CD4-positive, alpha-beta T cell (primary cell): Measurements from ENCODE around the gene RIMOC1. TPM values are rescaled to one million over a fixed set of nuclear protein-coding genes. Genes with fewer than 3 reads are reported as not detected.

Experiments
- ATAC-seq: fragments of 200-7000 bp; cut with Tn5 transposase; one replicate; pipeline ENCODE4 v1.10.0; 2022; ENCODE audit warnings: mild to moderate bottlenecking; ENCODE audit not compliant: poor library complexity
- CTCF ChIA-PET: fragments of 350-600 bp; sonication (Branson Sonifier 250); formaldehyde crosslinking; loops from one replicate; lab custom pipeline; 2021; ENCODE audit warnings: antibody characterized with exemption, inconsistent platforms; lab: Charles Lee
- POLR2A ChIA-PET: fragments of 350-600 bp; sonication (Branson Sonifier 250); formaldehyde crosslinking; loops from one replicate; lab custom pipeline; 2021; ENCODE audit warnings: antibody characterized with exemption, inconsistent platforms; lab: Charles Lee
- DNase-seq, 14 experiments: peaks; one replicate each; pipeline ENCODE4 v3.0.0-alpha.2; 2013 to 2020; ENCODE audit warnings: mixed read lengths in 2 of 14
- H3K27ac ChIP-seq, 2 donors: one replicate each; pipeline versions ENCODE4 v1.5.1 to v1.7.0; 2013; ENCODE audit warnings: low read length in 2 of 2, low read depth in 1 of 2, mild to moderate bottlenecking in 1 of 2
- H3K27me3 ChIP-seq, 2 experiments: 1 replicate in 1 of 2; 2 replicates in 1 of 2; pipeline versions ENCODE4 v1.6.1 to v1.7.0; 2013; ENCODE audit warnings: low read length in 2 of 2, control low read depth in 1 of 2, mild to moderate bottlenecking in 1 of 2, moderate library complexity in 1 of 2; ENCODE audit not compliant: insufficient read depth in 2 of 2, control insufficient read depth in 1 of 2
- H3K36me3 ChIP-seq: one replicate; pipeline ENCODE4 v1.6.1; 2013; ENCODE audit warnings: low read length, control low read depth; ENCODE audit not compliant: insufficient read depth
- H3K4me1 ChIP-seq: one replicate; pipeline ENCODE4 v1.6.1; 2013; ENCODE audit warnings: low read length, control low read depth; ENCODE audit not compliant: insufficient read depth
- H3K4me3 ChIP-seq: one replicate; pipeline ENCODE4 v1.5.1; 2013; ENCODE audit warnings: mild to moderate bottlenecking, low read length, moderate library complexity
- H3K9me3 ChIP-seq, 2 experiments: 1 replicate in 1 of 2; 2 replicates in 1 of 2; pipeline versions ENCODE4 v1.6.1 to v1.7.0; 2013; ENCODE audit warnings: low read length in 2 of 2, mild to moderate bottlenecking in 2 of 2, control low read depth in 1 of 2, moderate library complexity in 1 of 2; ENCODE audit not compliant: control insufficient read depth in 1 of 2, insufficient read depth in 1 of 2
- H3K27ac Mint-ChIP-seq: one replicate; pipeline ENCODE4 v1.8.0; 2020; ENCODE audit warnings: mixed read lengths
- H3K27me3 Mint-ChIP-seq: one replicate; pipeline ENCODE4 v1.8.0; 2021; ENCODE audit warnings: mixed read lengths
- H3K36me3 Mint-ChIP-seq: one replicate; pipeline ENCODE4 v1.8.0; 2021; ENCODE audit warnings: low read depth, mixed read lengths
- H3K4me1 Mint-ChIP-seq: one replicate; pipeline ENCODE4 v1.8.0; 2021; ENCODE audit warnings: low read depth, mixed read lengths
- H3K4me3 Mint-ChIP-seq: one replicate; pipeline ENCODE4 v1.8.0; 2020; ENCODE audit warnings: mild to moderate bottlenecking, mixed read lengths
- H3K9me3 Mint-ChIP-seq: one replicate; pipeline ENCODE4 v1.8.0; 2020; ENCODE audit warnings: mixed read lengths
- CTCF ChIP-seq: fragments of 200-600 bp; IDR thresholded peaks from one replicate; pipeline ENCODE4 v1.8.0; 2022; ENCODE audit warnings: antibody characterized with exemption, mild to moderate bottlenecking
- intact Hi-C, 2 experiments: fragments of 100-400 bp; cut with DNase I in 1 of 2; cut with micrococcal nuclease in 1 of 2; formaldehyde crosslinking; loops; one replicate each; pipeline versions ENCODE4 v1.15.1 to v1.9.0; 2023 to 2025; cut with DNase I, micrococcal nuclease
- total RNA-seq, 174 experiments: library from RNA in 2 of 174; stranded (reverse) in 2 of 174; gene quantifications; one replicate each; pipeline ENCODE4 v1.2.3 and lab custom pipeline; 2021 to 2026

RIMOC1 gene
- total RNA-seq, 2 experiments from 2014 or later = 9.3 to 10.3 TPM

- Histone ChIP-seq H3K27me3 (no peaks in the 10 kb centered on the region), H3K9me3 (no peaks in the 10 kb centered on the region), H3K4me1 (peaks cover 28% of the 10 kb centered on the region), H3K36me3 (no peaks in the 10 kb centered on the region), H3K27ac (no peak overlapping the region), H3K4me3 (no peak overlapping the region)
- CTCF ChIA-PET = interaction anchor here (2.6 kb wide), 1 partner anchor 53 kb away, joined by 9 read pairs; the partner anchor contains the start of gene FBXO4
- intact Hi-C loops = no loop called here
- Mint-ChIP-seq H3K27ac (peak overlapping the region; percentile 95), H3K4me3 (no peak overlapping the region), H3K36me3 (peaks cover 13% of the 10 kb centered on the region), H3K27me3 (no peaks in the 10 kb centered on the region), H3K9me3 (no peaks in the 10 kb centered on the region), H3K4me1 (peaks cover 55% of the 10 kb centered on the region)
- ATAC-seq (no peak), DNase-seq (no peak)
- TF ChIP-seq CTCF = no peak
- POLR2A ChIA-PET = interaction anchor here (0.7 to 3.9 kb wide), 4 partner anchors 33 to 1612 kb away, joined by 3 to 74 read pairs (median 23); partner anchors contain the start of genes FBXO4, RIMOC1 and TMEM267
Observed at GRCh38 chr5:41871852-41872251, 32.3 kb upstream of the RIMOC1 start.

GRCh38 chr5:41874512-41875060 lies 29.6 kb upstream of the RIMOC1 start:
- Mint-ChIP-seq H3K9me3 (no peaks in the 10 kb centered on the region), H3K4me3 (no peak overlapping the region), H3K27me3 (no peaks in the 10 kb centered on the region), H3K36me3 (peaks cover 8% of the 10 kb centered on the region), H3K27ac (peak overlapping the region; percentile 38), H3K4me1 (peaks cover 29% of the 10 kb centered on the region)
- Histone ChIP-seq H3K27me3 (no peaks in the 10 kb centered on the region), H3K4me1 (peaks cover 12% of the 10 kb centered on the region), H3K4me3 (no peak overlapping the region), H3K9me3 (no peaks in the 10 kb centered on the region), H3K36me3 (no peaks in the 10 kb centered on the region), H3K27ac (no peak overlapping the region)
- ChIA-PET CTCF (interaction anchor here (1.1 kb wide), 1 partner anchor 49 kb away, joined by 3 read pairs; no protein-coding TSS in a partner anchor), POLR2A (interaction anchor here (2.1 kb wide), 1 partner anchor 30 kb away, joined by 6 read pairs; the partner anchor contains the start of gene RIMOC1)
- no peak for TF ChIP-seq CTCF
- ATAC-seq (no peak), DNase-seq (no peak)
- intact Hi-C loops = no loop called here

- DNase-seq = no peak
- H3K4me3 Mint-ChIP-seq = no peak overlapping the region
- intact Hi-C loops = no loop called here
Observed at GRCh38 chr5:41875121-41875520, 29.0 kb upstream of the RIMOC1 start.

More at GRCh38 chr5:41875121-41875520, 29.0 kb upstream of the RIMOC1 start:
- H3K27me3 Mint-ChIP-seq = no peaks in the 10 kb centered on the region
- CTCF ChIA-PET = no interaction called here
- peaks cover 9% of the 10 kb centered on the region for H3K4me1 ChIP-seq
- no peaks in the 10 kb centered on the region for H3K9me3 ChIP-seq
- no peaks in the 10 kb centered on the region for H3K9me3 Mint-ChIP-seq
- peaks cover 29% of the 10 kb centered on the region for H3K4me1 Mint-ChIP-seq
- H3K27ac Mint-ChIP-seq = peak overlapping the region; percentile 38
- no peak overlapping the region for H3K4me3 ChIP-seq
- H3K36me3 ChIP-seq = no peaks in the 10 kb centered on the region
- no peak for ATAC-seq
- no peak for TF ChIP-seq CTCF
- no peak overlapping the region for H3K27ac ChIP-seq
- POLR2A ChIA-PET = interaction anchor here (2.1 kb wide), 1 partner anchor 29 kb away, joined by 6 read pairs; the partner anchor contains the start of gene RIMOC1
- peaks cover 3% of the 10 kb centered on the region for H3K36me3 Mint-ChIP-seq
- no peaks in the 10 kb centered on the region for H3K27me3 ChIP-seq
